GM23248 (cell line): ENCODE results near the gene CASZ1. TPM values are rescaled to one million over a fixed set of nuclear protein-coding genes. Genes with fewer than 3 reads are reported as not detected.

Source experiments
- DNase-seq: peaks from one replicate; pipeline ENCODE4 v3.0.0-alpha.2; 2015
- H2AFZ ChIP-seq: fragments of 200-600 bp; sonication (generic); 2 replicates; pipeline ENCODE4 v1.6.1; 2016; ENCODE audit warnings: antibody characterized with exemption
- H3F3A ChIP-seq: fragments of 200-600 bp; sonication (generic); 2 replicates; pipeline ENCODE4 v1.6.1; 2016; ENCODE audit warnings: mild to moderate bottlenecking, antibody characterized with exemption, mixed run types; ENCODE audit not compliant: insufficient read depth
- H3K27ac ChIP-seq: fragments of 200-600 bp; sonication (generic); 2 replicates; pipeline ENCODE4 v1.5.1; 2016; ENCODE audit warnings: mild to moderate bottlenecking
- H3K27me3 ChIP-seq: fragments of 200-600 bp; sonication (generic); replicated peaks from 2 replicates; pipeline ENCODE4 v1.6.1; 2016; ENCODE audit warnings: mild to moderate bottlenecking; ENCODE audit not compliant: insufficient read depth
- H3K36me3 ChIP-seq: fragments of 200-600 bp; sonication (generic); 2 replicates; pipeline ENCODE4 v1.6.1; 2016; ENCODE audit warnings: low read depth, mild to moderate bottlenecking
- H3K4me1 ChIP-seq: fragments of 200-600 bp; sonication (generic); 2 replicates; pipeline ENCODE4 v1.6.1; 2016; ENCODE audit warnings: mild to moderate bottlenecking; ENCODE audit not compliant: insufficient read depth
- H3K4me2 ChIP-seq: fragments of 200-600 bp; sonication (generic); one replicate; pipeline ENCODE4 v1.6.1; 2016; ENCODE audit warnings: mild to moderate bottlenecking; ENCODE audit not compliant: unreplicated experiment
- H3K4me3 ChIP-seq: fragments of 200-600 bp; sonication (generic); 2 replicates; pipeline ENCODE4 v1.5.1; 2016; ENCODE audit warnings: mild to moderate bottlenecking
- H3K79me2 ChIP-seq: fragments of 200-600 bp; sonication (generic); 2 replicates; pipeline ENCODE4 v1.6.1; 2016; ENCODE audit warnings: mild to moderate bottlenecking; ENCODE audit not compliant: insufficient read depth
- H3K9ac ChIP-seq: fragments of 200-600 bp; sonication (generic); 2 replicates; pipeline ENCODE4 v1.6.1; 2016; ENCODE audit warnings: mild to moderate bottlenecking
- H3K9me2 ChIP-seq: fragments of 200-600 bp; sonication (generic); 2 replicates; pipeline ENCODE4 v1.6.1; 2016; ENCODE audit warnings: mixed run types, mild to moderate bottlenecking, moderate library complexity; ENCODE audit not compliant: insufficient read depth
- H3K9me3 ChIP-seq: fragments of 200-600 bp; sonication (generic); one replicate; pipeline ENCODE4 v1.6.1; 2017; ENCODE audit warnings: low read depth
- H4K20me1 ChIP-seq: fragments of 200-600 bp; sonication (generic); 2 replicates; pipeline ENCODE4 v1.6.0; 2016; ENCODE audit not compliant: insufficient read depth
- EZH2 ChIP-seq: fragments of 200-600 bp; sonication (generic); IDR thresholded peaks from 2 replicates; pipeline ENCODE4 v1.6.1; 2018; ENCODE audit warnings: antibody characterized with exemption, mild to moderate bottlenecking; ENCODE audit not compliant: insufficient read depth, poor library complexity, severe bottlenecking
- EZH2phosphoT487 ChIP-seq: fragments of 200-600 bp; sonication (generic); IDR thresholded peaks from 2 replicates; pipeline ENCODE4 v1.6.1; 2018; ENCODE audit warnings: antibody characterized with exemption, moderate library complexity, mild to moderate bottlenecking, low read depth; ENCODE audit not compliant: insufficient read depth
- WGBS, 2 experiments: methylation state at CpG; one replicate each; pipeline ENCODE4 v1.1.6; 2015 to 2017; ENCODE audit warnings: low lambda C conversion rate in 2 of 2, low coverage in 1 of 2; ENCODE audit errors: missing lambda C conversion rate in 2 of 2; 5-methylcytosine and 5-hydroxymethylcytosine counted together
- in situ Hi-C: fragments of 300-500 bp; cut with MboI; formaldehyde crosslinking; loops from 2 replicates; pipeline ENCODE4 v1.15.0; 2020
- polyA plus RNA-seq: library from polyadenylated mRNA; unstranded; fragments of >200 nt; fragmentation: Nextera tagmentation; extraction: Ambion mirVana; gene quantifications from 2 replicates; pipeline ENCODE4 v1.2.1, GENCODE V29; 2016
- total RNA-seq: library from RNA; depleted of rRNA; stranded (reverse); fragments of >200 nt; shearing (Covaris generic); gene quantifications from 2 replicates; pipeline ENCODE4 v1.2.3, GENCODE V29; 2014

CASZ1 gene
- total and polyA plus RNA-seq, 2 experiments from 2014 or later = 0.11 to 0.54 TPM

- Histone ChIP-seq H3K9me2 (no peaks in the 10 kb centered on the region), H3K27me3 (peaks cover 10% of the 10 kb centered on the region; the same call in 1 of the 2 replicates), H3K9ac (no peak overlapping the region), H3K4me3 (no peak overlapping the region), H3K4me1 (no peaks in the 10 kb centered on the region), H2AFZ (no peak overlapping the region), H3K4me2 (no peak overlapping the region), H3K79me2 (no peaks in the 10 kb centered on the region), H3F3A (no peaks in the 10 kb centered on the region), H3K27ac (no peak overlapping the region), H4K20me1 (no peaks in the 10 kb centered on the region), H3K36me3 (no peaks in the 10 kb centered on the region), H3K9me3 (no peaks in the 10 kb centered on the region)
- DNase-seq = no peak
- TF ChIP-seq EZH2phosphoT487 = no peak
- 72 to 74% methylated on average over 20 to 22 of the region's 22 CpGs for WGBS, 2 experiments
- in situ Hi-C loops = no loop called here
Measured at GRCh38 chr1:10714337-10715114, 81.9 kb downstream of the CASZ1 start.

GRCh38 chr1:10713614-10714013 is 82.8 kb downstream of the CASZ1 start:
- Histone ChIP-seq H2AFZ (no peak overlapping the region), H4K20me1 (no peaks in the 10 kb centered on the region), H3K36me3 (no peaks in the 10 kb centered on the region), H3F3A (no peaks in the 10 kb centered on the region), H3K4me3 (no peak overlapping the region), H3K4me2 (no peak overlapping the region), H3K79me2 (no peaks in the 10 kb centered on the region), H3K27me3 (peaks cover 4% of the 10 kb centered on the region; the same call in 1 of the 2 replicates), H3K4me1 (no peaks in the 10 kb centered on the region), H3K9me3 (no peaks in the 10 kb centered on the region), H3K27ac (no peak overlapping the region), H3K9me2 (no peaks in the 10 kb centered on the region), H3K9ac (no peak overlapping the region)
- no peak for DNase-seq
- 57 to 63% methylated on average over 7 of the region's 7 CpGs for WGBS, 2 experiments
- no peak for TF ChIP-seq EZH2
- TF ChIP-seq EZH2phosphoT487 = no peak
- in situ Hi-C loops = no loop called here

- Histone ChIP-seq H3K27ac (no peak overlapping the region), H3K4me3 (no peak overlapping the region), H3K9me2 (no peaks in the 10 kb centered on the region), H2AFZ (no peak overlapping the region), H3K9ac (no peak overlapping the region), H3K27me3 (peaks cover 4% of the 10 kb centered on the region; the same call in 1 of the 2 replicates), H3K4me1 (no peaks in the 10 kb centered on the region), H3K9me3 (no peaks in the 10 kb centered on the region), H3K4me2 (no peak overlapping the region), H3F3A (no peaks in the 10 kb centered on the region), H3K79me2 (no peaks in the 10 kb centered on the region), H4K20me1 (no peaks in the 10 kb centered on the region), H3K36me3 (no peaks in the 10 kb centered on the region)
- no peak for DNase-seq
- in situ Hi-C loops = no loop called here
- WGBS, 2 experiments = 73 to 76% methylated on average over 25 of the region's 25 CpGs
- TF ChIP-seq EZH2phosphoT487 (no peak), EZH2 (no peak)
Measured at GRCh38 chr1:10712568-10713362, 83.7 kb downstream of the CASZ1 start.

- Histone ChIP-seq H4K20me1 (no peaks in the 10 kb centered on the region), H3K9me2 (no peaks in the 10 kb centered on the region), H3K79me2 (no peaks in the 10 kb centered on the region), H3K9me3 (no peaks in the 10 kb centered on the region), H3K9ac (no peak overlapping the region), H3K4me2 (no peak overlapping the region), H3K4me3 (no peak overlapping the region), H3K27ac (no peak overlapping the region), H3K36me3 (no peaks in the 10 kb centered on the region), H3K27me3 (peaks cover 4% of the 10 kb centered on the region; the same call in 1 of the 2 replicates), H3F3A (no peaks in the 10 kb centered on the region), H3K4me1 (no peaks in the 10 kb centered on the region), H2AFZ (no peak overlapping the region)
- no peak for TF ChIP-seq EZH2phosphoT487
- TF ChIP-seq EZH2 = no peak
- WGBS, 2 experiments = 83 to 85% methylated on average over 7 of the region's 7 CpGs
- in situ Hi-C loops = no loop called here
- DNase-seq = no peak
Measured at GRCh38 chr1:10710489-10710888, 86.0 kb downstream of the CASZ1 start.
